Renal cortex interstitium (tissue), 11 donors: ENCODE data around the gene ZNF785. TPM values are rescaled to one million over a fixed set of nuclear protein-coding genes. Genes with fewer than 3 reads are reported as not detected.
"Not testable (repeated sequence)": the region's sequence is repeated elsewhere in the genome, so short reads cannot be mapped to it uniquely, and the experiment has no call there.

Experiments used
- DNase-seq, 11 donors: peaks; one replicate each; pipeline ENCODE4 v3.0.0-alpha.2; 2013; ENCODE audit warnings: low read depth in 9 of 11, low spot score in 4 of 11; ENCODE audit errors: extremely low read depth in 1 of 11
- polyA plus RNA-seq, 3 donors: library from polyadenylated mRNA; unstranded; fragments of 120-200 nt; gene quantifications; one replicate each; pipeline ENCODE4 v1.2.1, GENCODE V29; 2013; ENCODE audit not compliant: insufficient read length in 3 of 3

The ZNF785 gene
- polyA plus RNA-seq, 3 donors = 20.2 to 32.3 (median 23.7) TPM

DNA sequence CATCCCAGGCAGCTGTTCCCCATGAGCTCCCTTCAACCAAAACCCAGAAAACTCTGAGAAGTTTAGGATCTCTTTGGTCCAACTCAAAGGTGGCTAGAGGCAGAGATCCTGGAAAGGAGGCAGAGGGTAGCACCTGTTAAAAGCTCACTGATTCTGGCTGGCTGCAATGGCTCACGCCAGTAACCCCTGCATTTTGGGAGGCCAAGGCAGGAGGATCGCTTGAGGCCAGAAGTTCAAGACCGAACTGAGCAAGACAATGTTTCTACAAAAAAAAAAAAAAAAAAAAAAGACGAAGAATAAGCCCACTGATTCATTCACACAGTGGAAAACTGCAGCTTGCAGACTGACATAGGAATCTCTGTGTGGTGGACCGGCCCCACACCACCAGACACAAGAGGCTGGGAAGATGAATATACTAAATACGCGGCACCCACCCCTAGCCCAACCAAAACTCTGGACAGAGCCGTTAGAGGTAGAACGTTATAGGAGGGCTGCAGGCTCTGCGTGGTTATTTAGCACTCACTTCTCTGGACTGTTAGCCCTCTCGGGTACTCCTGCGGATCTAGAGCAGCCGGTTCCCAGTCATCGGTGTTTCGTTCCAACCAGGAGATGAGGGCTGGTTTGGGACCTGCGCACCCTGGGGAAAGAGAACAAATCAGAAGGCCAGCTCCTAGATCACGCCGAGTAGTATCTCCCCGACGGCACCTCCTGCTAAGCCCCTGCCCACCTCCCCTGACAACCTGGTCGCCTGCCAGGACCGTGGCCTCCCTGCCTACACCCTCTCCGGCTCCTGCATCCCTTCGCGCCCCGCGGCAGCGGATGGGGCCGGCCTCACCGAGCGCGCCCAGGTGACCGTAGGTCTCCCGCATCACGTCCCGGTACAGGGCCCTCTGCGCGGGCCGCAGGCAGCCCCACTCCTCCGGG, 23.8 kb upstream of the ZNF785 start:
- no peak for DNase-seq

- no peak for DNase-seq
Observed at GRCh38 chr16:30606004-30606403, 20.5 kb upstream of the ZNF785 start.

GRCh38 chr16:30605158-30605557, 19.7 kb upstream of the ZNF785 start:
- DNase-seq = no peak

DNA sequence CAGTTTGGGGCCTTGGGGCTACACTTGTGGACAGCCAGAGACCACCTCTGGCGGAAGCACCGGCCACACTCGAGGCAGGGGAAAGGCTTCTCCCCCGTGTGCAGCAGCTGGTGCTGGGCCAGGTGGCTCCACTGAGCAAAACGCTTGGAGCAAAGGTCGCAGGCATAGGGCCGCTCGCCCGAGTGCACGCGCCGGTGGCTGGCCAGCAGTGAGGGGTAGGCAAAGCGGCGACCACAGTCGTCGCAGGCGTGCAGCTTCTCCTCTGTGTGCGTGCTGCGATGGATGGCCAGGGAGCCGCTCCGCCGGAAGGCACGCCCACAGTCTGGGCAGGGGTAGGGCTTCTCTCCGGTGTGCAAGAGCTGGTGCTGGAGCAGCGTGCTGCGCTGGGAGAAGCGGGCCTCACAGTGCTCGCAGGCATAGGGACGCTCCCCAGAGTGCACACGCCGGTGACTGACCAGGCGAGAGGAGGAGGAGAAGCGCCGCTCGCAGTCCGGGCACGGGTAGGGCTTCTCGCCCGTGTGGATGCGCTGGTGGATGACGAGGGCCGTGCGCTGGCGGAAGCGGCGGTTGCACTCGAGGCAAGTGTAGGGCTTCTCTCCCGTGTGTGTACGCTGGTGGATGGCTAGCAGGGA, 18.9 kb upstream of the ZNF785 start:
- no peak for DNase-seq

DNA sequence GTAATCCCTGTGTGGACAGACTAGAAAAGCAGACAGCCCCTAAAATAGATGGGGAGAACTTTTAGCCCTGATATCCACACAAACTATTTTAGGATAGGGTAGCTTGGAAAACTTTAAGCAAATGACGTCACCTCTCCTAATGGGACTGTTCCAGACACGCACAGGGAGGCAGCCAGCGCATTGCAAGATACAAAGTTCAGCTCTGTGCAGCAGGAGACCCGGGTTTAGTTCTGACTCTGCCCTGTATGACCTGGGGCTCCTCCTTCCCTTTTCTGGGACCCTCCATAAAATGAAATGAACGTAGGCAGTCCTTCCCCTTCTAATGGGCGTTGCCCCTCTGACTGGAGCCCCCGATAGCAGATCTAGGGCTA, 18.4 kb upstream of the ZNF785 start:
- DNase-seq = no peak

- DNase-seq = no peak
Observed at GRCh38 chr16:30602616-30603277, 17.2 kb upstream of the ZNF785 start.

DNA sequence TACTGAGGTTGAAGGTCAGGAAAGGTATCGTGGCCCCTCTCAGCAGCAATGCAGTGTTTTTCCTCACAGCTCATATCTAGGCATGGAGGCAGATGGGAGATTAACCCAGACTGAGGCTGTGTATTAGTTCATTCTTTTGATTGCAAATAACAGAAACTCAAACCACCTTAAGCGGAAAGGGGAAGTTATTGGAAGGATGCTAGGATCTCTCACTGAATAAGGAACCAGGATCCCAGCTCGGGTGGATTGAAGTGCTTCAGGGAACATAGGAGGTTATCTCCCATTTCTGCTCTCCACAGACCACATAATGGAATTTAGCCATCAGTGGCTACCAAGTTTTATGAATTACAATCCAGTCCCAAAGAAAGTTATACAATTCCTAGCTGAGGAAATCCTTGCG, 16.5 kb upstream of the ZNF785 start:
- no peak for DNase-seq

DNA sequence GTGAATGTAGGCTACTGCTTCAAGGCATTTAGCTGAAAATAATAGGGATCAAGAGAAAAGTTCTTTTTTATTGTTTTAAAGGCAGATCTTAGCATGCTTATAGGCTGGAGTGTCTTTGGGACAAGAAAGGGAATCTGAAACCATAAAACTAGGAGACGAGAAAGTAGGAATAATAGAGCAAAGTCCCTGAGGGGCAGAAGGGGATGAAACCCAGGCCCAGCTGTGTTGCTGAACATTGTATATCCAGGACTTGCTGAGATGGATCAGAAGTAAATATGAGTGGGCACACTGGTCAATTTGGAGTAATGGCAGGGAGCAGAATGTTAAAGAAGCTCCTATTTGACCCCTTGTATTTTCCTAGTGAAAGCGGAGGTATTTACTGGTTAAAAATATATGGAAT, 15.4 kb upstream of the ZNF785 start:
- no peak for DNase-seq

DNA sequence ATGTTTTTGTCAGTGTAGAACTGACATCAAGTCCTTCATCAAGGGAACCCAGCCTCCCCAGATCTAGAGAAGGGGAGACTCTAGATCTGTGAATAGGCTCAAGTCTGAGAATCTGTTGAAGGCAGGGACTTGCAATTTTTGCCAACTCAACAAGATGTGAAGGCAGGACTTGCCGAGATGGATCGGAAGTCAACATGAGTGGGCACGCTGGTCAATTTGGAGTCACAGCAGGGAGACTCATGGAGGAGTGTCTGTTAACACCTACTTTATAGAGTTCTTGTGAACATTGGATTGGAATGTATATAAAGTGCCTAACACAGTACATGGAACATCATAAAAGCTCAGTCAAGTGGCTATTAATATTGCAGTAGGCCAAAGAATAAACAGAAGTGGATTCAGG, 14.7 kb upstream of the ZNF785 start:
- DNase-seq = no peak

DNA sequence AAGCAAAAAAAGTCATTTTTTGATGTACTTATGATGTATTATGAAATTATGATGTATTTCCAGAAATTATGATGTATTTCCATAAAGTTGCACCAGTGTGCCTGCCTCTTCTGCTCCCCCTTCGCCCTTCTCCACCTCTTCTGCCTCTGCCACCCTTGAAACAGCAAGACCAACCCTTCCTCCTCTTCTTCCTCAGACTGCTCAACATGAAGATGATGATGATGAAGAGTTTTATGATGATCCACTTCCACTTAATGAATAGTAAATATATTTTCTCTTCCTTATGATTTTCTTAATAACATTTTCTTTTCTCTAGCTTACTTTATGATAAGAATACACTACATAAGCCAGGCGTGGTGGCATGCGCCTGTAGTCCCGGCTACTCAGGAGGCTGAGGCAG, 7.4 kb upstream of the ZNF785 start:
- no peak for DNase-seq

DNA sequence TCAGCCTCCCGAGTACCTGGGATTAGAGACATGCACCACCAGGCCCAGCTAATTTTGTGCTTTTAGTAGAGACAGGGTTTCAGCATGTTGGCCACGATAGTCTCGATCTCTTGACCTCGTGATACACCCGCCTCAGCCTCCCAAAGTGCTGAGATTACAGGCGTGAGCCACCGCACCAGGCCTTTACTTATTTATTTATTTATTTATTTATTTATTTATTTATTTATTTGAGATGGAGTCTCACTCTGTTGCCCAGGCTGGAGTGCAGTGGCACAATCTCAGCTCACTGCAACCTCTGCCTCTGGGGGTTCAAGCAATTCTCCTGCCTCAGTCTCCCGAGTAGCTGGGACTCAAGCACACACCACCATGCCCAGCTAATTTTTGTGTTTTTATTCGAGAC, 5.4 kb upstream of the ZNF785 start:
- DNase-seq = not testable (repeated sequence)

GRCh38 chr16:30589582-30589981, 4.1 kb upstream of the ZNF785 start:
- DNase-seq = not testable (repeated sequence)

DNA sequence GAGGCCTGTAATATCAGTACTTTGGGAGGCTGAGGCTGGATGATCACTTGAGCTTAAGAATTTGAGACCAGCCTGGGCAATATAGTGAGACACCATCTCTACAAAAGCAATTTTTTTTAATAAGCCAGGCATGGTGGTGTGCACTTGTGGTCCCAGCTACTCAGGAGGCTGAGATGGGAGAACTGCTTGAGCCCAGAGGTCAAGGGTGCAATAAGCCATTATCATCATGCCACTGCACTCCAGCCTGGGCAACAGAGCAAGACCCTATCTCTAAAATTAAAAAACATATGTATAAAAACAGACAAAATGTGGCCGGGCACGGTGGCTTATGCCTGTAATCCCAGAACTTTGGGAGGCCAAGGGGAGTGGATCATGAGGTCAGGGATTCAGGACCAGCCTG, 3.2 kb upstream of the ZNF785 start:
- DNase-seq = no peak

DNA sequence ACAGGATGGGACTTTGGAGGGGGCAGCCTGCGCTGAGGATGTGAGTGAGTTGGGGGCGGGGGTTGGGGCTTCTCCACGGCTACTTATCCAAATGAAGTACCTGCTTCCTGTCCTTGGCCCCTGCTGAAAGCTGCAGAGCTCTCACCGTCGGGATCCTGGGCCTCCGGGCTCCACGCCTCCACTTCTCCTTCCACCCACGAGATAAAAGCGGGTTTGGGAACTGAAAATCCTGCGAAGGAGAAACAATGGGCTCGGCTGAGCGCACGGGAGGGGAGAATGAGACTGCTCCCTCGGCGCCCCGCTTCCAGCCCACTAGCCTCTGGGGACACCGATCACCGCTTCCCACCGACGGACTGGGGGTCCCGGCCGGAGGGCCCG, 486 bp downstream of the ZNF785 start:
- peak in 1 of 11 donors; percentile 11 for DNase-seq

- DNase-seq = no peak
Observed at GRCh38 chr16:30582611-30583340, 2.7 kb downstream of the ZNF785 start.

- no peak for DNase-seq
Observed at GRCh38 chr16:30581457-30581856, 4.0 kb downstream of the ZNF785 start.

GRCh38 chr16:30574678-30575077, 10.8 kb downstream of the ZNF785 start:
- no peak for DNase-seq

DNA sequence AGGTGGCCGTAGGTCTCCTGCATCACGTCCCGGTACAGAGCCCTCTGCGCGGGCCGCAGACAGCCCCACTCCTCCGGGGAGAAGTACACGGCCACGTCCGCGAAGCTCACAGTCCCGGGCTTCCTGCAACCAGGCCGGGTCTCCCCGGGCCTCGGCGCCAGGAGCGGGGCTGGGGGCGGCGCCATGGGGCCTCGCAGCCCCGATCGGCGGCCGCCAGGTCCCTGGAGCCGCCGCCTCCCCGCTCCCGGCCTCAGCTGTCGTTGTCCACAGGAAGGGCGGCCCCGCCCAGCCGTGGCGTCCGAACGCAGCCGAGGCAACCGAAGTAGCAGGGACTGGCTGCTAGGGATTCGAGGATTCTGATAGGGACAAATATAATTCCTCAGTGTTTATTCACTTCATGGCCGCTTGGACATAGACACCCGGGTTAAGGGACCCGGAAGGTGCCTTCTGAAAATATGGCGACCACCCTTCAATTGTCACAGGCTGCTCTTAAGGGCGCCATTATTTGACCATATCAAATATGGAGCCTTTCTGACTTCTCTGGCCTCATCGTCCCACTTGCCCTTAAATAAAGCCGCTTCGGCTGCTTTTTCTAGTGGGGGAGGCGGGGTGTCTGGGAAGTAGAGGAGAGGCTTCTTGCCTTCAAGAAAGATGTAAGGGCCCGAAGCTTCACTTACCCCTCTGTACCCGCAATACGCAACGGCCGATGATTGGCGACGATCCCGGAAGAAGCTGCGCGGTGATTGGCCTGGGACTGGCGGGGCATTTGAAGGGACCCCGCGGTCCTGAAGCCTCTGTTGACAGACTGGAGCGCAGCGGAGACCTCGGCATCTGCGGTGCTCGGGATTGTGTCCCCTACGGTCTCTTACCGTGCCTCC, 13.8 kb downstream of the ZNF785 start, which contains the start of gene ZNF688:
Gene ZNF688 (minus strand): TSS at position 270 of the 878 bp plus-strand sequence. CDS start 85 bp downstream, at position 185.
- peak; percentile 88 to 98 (median 95) for DNase-seq
